Left ventricle myocardium inferior (tissue), 1 donor: ENCODE measurements around the gene TBC1D22A. TPM values are rescaled to one million over a fixed set of nuclear protein-coding genes. Genes with fewer than 3 reads are reported as not detected.

Experiments used
- DNase-seq: peaks from one replicate; pipeline ENCODE4 v3.0.0-alpha.2; 2020
- H3K27ac ChIP-seq: fragments of 200-600 bp; replicated peaks from 2 replicates; pipeline ENCODE4 v1.8.0; 2021
- H3K27me3 ChIP-seq: fragments of 200-600 bp; 2 replicates; pipeline ENCODE4 v1.8.0; 2021; ENCODE audit warnings: low read depth
- H3K36me3 ChIP-seq: fragments of 200-600 bp; 2 replicates; pipeline ENCODE4 v1.8.0; 2021
- H3K4me1 ChIP-seq: fragments of 200-600 bp; 2 replicates; pipeline ENCODE4 v1.8.0; 2021
- H3K4me3 ChIP-seq: fragments of 200-600 bp; 2 replicates; pipeline ENCODE4 v1.8.0; 2021; ENCODE audit warnings: mild to moderate bottlenecking, moderate library complexity
- H3K9me3 ChIP-seq: fragments of 200-600 bp; replicated peaks from 2 replicates; pipeline ENCODE4 v1.8.0; 2021
- CTCF ChIP-seq: fragments of 200-600 bp; IDR thresholded peaks from 2 replicates; pipeline ENCODE4 v1.8.0; 2021; ENCODE audit warnings: antibody characterized with exemption, mild to moderate bottlenecking, borderline replicate concordance
- intact Hi-C: fragments of 100-400 bp; cut with micrococcal nuclease; formaldehyde crosslinking; loops from one replicate; pipeline ENCODE4 v1.11.0; 2022
- total RNA-seq: library from RNA; stranded (reverse); fragmentation: NEBNext Ultra II Directional; extraction: Animal tissue kit (Norgen Biotek cat#: 25700); gene quantifications from one replicate; pipeline ENCODE4 v1.2.1, GENCODE V29; 2021
- donor health status: DM: no; HTN: yes; CAD: no; lungs with severe emphysema.

TBC1D22A gene
- total RNA-seq, 1 donor from 2014 or later = 16.2 TPM

- no peaks in the 10 kb centered on the region for H3K36me3 ChIP-seq
- H3K9me3 ChIP-seq = no peaks in the 10 kb centered on the region
- H3K4me3 ChIP-seq = no peak overlapping the region
- intact Hi-C loops = no loop called here
- TF ChIP-seq CTCF = no peak
- DNase-seq = no peak
- no peaks in the 10 kb centered on the region for H3K27me3 ChIP-seq
- peaks cover 30% of the 10 kb centered on the region for H3K4me1 ChIP-seq
- H3K27ac ChIP-seq = no peak overlapping the region
Observed at GRCh38 chr22:46997311-46997970, 235.0 kb downstream of the TBC1D22A start.

- intact Hi-C loops = no loop called here
- H3K27me3 ChIP-seq = no peaks in the 10 kb centered on the region
- H3K36me3 ChIP-seq = no peaks in the 10 kb centered on the region
- TF ChIP-seq CTCF = no peak
- no peak overlapping the region for H3K27ac ChIP-seq
- no peaks in the 10 kb centered on the region for H3K9me3 ChIP-seq
- peaks cover 27% of the 10 kb centered on the region for H3K4me1 ChIP-seq
- DNase-seq = no peak
- no peak overlapping the region for H3K4me3 ChIP-seq
Observed at GRCh38 chr22:46998331-46998730, 235.9 kb downstream of the TBC1D22A start.

- H3K27ac ChIP-seq = no peak overlapping the region
- H3K4me3 ChIP-seq = no peak overlapping the region
- DNase-seq = no peak
- H3K27me3 ChIP-seq = no peaks in the 10 kb centered on the region
- intact Hi-C loops = no loop called here
- TF ChIP-seq CTCF = no peak
- H3K9me3 ChIP-seq = no peaks in the 10 kb centered on the region
- peaks cover 21% of the 10 kb centered on the region for H3K4me1 ChIP-seq
- H3K36me3 ChIP-seq = peaks cover 7% of the 10 kb centered on the region
Observed at GRCh38 chr22:47000256-47000655, 237.8 kb downstream of the TBC1D22A start.

GRCh38 chr22:47000888-47001287 is 238.4 kb downstream of the TBC1D22A start:
- no peak for DNase-seq
- no peak for TF ChIP-seq CTCF
- intact Hi-C loops = no loop called here
- no peaks in the 10 kb centered on the region for H3K9me3 ChIP-seq
- H3K27ac ChIP-seq = no peak overlapping the region
- H3K4me1 ChIP-seq = peaks cover 21% of the 10 kb centered on the region
- no peaks in the 10 kb centered on the region for H3K27me3 ChIP-seq
- H3K36me3 ChIP-seq = peaks cover 7% of the 10 kb centered on the region
- H3K4me3 ChIP-seq = no peak overlapping the region

GRCh38 chr22:47001288-47001687 is 238.8 kb downstream of the TBC1D22A start:
- intact Hi-C loops = no loop called here
- peaks cover 7% of the 10 kb centered on the region for H3K36me3 ChIP-seq
- no peak for DNase-seq
- no peak overlapping the region for H3K27ac ChIP-seq
- no peak for TF ChIP-seq CTCF
- no peaks in the 10 kb centered on the region for H3K9me3 ChIP-seq
- no peaks in the 10 kb centered on the region for H3K27me3 ChIP-seq
- H3K4me3 ChIP-seq = no peak overlapping the region
- peaks cover 21% of the 10 kb centered on the region for H3K4me1 ChIP-seq
